Cortex of kidney (tissue), 1 donor: Measurements from ENCODE around the gene MFSD12.

Experiments used
- DNase-seq: peaks from one replicate; lab custom pipeline; 2025; lab: John Stamatoyannopoulos, UW

The MFSD12 gene

GRCh38 chr19:3557461-3558248 is at the start of gene MFSD12:
Gene MFSD12 (minus strand): TSS chr19:3557586. CDS start chr19:3557403, 183 bp downstream.
- no peak for DNase-seq

DNA sequence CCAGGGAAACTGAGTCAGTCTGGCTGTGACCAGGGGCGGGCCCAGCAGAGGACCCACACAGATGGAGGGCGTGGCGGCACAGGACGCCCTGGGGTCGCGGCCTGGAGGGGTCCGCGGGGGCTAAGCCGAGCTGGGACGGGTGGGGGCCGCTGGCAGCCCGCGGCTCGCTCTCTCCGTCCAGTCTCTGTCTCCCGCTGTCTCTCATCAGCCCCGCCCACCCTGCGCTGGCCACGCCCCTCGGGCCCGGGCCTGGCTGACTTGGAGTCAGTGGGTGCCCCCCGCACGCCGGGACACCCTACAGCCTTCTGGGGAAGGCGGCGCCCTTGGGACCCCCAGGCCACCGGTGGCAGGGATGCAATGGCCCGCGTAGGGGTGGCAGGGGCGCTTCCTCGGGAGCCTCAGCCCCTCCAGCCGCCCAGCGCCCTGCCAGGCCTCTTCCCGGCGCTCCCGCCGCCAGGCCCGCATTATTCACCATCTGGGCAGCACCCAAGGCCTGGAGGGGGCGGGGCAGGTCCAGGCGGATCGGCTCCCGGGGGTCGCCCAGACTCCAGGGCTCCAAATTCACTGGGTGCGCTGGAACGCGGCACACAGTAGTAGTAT is 49.4 kb upstream of the MFSD12 start, which contains the start of gene TBXA2R:
Gene TBXA2R (minus strand): TSS at position 186 of the 600 bp plus-strand sequence. CDS start 6,241 bp downstream, outside the sequence.
- DNase-seq, result no peak

DNA sequence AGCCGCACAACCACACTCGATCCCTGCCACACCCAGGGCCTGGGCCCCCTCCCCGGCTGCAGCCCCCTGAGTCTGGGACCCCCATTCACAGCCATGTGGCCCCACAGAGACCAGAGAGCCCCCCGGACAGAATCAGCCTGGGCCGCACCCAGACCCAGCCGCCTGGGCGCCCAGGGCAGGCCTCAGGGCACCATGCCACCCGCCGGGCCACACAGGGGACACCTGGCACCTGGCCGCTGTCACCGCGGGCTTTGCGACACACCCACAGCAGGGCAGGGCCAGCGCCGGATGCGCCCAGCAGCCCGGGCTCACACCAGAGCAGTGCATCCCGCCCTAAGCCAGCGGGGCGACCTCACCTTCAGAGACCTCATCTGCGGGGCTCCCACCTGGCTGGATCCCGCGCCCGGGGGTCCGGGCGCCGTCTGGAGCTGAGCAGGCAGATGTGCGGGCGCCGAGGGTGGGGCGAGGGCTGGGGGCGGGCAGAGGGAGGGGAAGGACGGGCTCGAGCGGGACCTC is 48.8 kb upstream of the MFSD12 start:
- DNase-seq, result no peak

DNA sequence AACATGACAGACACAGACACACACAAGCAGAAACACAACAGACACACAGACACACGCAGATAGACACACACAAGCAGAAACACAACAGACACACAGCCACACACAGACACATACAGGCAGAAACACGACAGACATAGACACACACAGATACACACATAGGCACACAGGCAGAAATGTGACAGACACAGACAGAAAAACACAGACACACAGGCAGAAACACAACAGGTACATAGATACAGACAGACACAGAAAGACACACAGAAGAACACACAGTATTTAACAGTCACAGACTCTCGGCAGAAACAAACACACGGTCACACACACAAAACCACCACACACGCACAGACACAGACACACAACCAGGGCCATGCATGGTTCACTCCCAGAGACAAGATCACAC is 48.4 kb upstream of the MFSD12 start:
- no peak for DNase-seq

DNA sequence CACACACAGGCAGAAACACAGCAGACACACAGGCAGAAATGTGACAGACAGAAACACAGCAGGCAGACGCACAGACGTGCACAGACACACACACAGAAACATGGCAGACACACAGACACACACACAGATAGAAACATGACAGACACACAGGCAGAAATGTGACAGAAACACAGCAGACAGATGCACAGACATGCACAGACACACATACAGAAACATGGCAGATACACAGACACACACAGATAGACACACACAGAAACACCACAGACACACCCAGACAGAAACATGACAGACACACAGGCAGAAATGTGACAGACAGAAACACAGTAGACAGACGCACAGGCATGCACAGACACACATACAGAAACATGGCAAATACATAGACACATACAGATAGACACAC is 48.0 kb upstream of the MFSD12 start:
- no peak for DNase-seq

GRCh38 chr19:3604987-3605343 is 47.6 kb upstream of the MFSD12 start:
- DNase-seq, result no peak

DNA sequence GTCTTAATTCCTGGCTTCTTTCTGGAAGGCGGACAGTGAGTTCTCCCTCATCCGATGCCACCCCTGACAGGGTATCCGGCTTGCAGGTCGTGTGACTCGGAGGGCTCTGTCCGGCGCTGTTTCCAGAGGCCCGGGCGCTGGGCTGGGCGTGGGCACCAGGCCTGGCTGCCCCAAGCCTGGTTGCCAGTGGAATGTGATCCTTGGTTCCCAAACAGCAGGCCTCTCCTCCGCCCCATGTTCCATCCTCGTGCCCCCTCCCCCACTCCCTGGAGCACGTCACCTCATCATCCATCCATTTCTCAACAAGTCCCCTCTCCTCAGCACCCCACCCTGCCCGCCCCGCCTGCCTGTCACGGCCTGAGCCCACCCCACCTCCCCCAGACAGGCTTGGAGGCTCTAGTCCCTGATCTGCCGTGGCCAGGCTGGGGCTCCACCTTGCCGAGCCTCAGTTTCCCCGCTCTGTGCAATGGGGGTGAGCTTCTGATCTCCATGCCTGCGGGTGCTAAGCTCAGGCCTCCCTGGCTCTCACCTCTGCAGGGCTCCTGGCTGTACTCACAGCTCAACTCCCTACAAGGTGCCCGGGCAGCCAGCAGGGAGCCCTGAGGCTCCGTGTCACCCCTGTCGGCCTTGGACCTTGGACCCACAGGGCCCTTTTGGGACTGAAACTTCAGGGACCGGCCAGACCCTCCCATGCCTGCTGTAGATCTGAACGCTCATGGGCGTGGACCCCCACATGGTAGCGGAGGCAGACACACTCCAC is 47.0 kb upstream of the MFSD12 start:
- DNase-seq, result no peak

DNA sequence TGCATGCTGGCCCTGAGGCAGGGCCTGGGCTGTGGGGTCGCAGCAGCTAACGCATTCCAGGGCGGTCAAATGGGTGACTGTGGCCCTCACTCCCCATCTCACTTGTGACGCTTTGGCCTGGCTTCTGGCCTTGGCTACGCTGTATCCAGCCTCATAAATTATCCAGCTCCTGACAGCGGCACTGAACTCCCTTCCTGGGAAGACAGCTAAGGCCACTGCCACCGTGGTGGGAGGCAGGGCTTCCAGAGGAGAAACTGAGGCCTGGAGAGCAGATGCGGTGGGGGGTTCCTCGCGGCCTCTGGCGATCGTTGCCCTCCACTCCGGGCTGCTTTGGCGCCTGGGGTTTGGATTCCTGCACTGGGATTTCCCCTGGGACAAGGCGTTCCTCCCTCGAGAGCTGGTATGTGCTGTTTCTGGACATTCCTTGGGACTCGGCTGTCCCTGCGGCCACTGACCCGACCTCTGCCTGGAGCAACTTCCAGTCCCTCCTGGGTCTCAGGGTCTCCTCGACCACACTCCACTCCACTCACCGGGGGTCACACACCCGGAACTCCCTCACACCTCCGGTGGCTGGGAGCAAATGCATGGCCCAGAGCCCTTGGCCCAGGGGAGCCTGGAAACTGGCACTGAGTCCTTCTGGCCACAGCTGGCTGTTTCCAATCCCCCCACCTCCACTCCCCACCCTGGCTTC is 45.9 kb upstream of the MFSD12 start:
- no peak for DNase-seq

DNA sequence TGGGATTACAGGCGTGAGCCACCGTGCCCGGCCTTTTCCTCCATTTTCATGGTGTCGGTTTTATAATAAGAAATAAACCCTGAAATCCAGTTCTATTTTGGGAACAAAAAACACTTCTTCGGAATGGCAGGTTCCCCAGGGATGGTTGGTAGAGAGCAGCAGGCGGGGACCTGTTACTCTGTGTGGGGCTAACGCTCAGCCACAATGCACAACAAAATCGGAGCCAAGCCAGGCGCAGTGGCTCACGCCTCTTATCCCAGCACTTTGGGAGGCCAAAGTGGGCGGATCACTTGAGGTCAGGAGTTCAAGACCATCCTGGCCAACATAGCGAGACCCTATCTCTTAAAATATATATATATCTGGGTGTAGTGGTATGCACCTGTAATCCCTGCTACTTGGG is 43.6 kb upstream of the MFSD12 start:
- DNase-seq, result no peak

- no peak for DNase-seq
Measured at GRCh38 chr19:3599776-3600187, 42.4 kb upstream of the MFSD12 start.

GRCh38 chr19:3595521-3596061 is 38.2 kb upstream of the MFSD12 start:
- DNase-seq, result no peak

DNA sequence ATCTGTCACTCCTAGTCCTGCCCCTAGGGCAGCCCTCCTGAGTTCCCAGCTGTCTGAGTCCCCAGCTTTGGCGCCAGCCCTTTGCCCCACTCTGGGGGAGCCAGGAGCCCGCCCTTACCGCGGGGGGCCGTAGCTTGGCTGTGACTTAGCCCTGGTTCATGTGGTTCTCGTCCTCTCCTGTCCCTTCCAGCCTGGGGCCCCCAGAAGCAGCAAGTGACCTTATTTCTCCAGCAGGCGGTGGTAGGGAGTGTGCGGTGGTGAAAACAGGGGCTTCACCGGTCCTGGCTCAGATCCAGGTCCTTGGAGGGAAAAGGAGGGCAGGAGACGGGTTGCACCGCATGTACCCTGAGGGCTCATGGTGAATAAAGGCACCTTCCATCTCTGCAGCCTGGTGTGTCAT is 35.8 kb upstream of the MFSD12 start:
- no peak for DNase-seq

DNA sequence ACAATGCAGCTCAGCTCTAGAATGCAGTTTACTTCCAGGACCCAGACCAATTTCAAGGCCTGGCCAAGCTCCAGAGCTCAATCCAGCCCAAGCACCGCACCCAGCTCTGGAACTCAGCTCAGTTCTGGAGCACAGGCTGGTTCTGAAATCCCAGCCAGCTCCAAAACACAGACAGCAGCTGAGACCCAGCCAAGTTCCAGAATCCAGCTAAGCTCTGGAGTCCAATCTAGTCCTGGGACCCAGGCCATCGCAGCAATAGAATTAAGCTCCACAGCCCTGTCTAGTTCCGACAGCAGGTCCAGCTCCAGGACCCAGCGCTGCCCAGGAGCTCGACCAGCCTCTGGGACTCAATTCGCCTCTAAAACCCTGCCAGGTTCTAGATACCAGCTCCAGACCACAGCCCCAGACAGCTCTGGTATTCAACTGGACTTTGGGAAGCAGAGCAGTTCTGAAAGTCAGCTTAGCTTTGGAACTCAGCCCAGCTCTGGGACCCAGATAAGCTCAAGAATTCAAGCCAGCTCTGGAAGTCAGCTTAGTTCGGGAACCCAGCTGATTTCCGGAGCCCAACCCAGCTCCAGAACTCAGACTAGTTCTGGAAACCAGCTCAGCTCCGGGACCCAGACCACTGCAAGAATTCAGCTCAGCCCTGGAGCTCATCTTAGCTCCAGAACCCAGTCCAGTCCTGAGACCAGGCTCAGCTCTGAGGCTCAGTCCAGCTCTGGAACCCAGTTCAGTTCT is 34.7 kb upstream of the MFSD12 start:
- no peak for DNase-seq

- no peak for DNase-seq
Measured at GRCh38 chr19:3590991-3591659, 33.7 kb upstream of the MFSD12 start.

GRCh38 chr19:3589949-3590348 is 32.6 kb upstream of the MFSD12 start:
- DNase-seq, result no peak

DNA sequence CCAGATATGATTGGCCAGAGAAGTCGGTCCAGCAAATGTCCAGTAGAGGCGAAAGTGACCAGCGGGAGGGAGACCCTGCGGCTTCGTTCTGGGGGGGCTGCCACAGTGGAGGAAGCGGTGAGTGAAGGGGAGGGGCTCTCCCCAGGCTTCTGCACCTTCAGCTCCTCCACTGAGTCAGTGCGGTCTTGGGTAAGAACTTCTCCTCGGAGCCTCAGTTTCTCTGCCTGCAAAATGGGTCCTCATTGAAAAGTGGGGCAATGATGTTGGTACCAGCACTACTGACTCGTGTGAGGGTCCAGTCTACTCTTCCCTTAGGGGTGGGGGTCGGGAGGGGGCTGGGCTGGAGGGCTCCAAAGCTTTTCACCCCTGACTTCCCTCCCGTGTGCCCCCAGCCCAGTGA is 32.1 kb upstream of the MFSD12 start:
- DNase-seq, result no peak

GRCh38 chr19:3586707-3587346 is 29.4 kb upstream of the MFSD12 start:
- DNase-seq, result no peak

GRCh38 chr19:3586127-3586626 is 28.8 kb upstream of the MFSD12 start:
- no peak for DNase-seq

GRCh38 chr19:3585301-3586126 is 28.1 kb upstream of the MFSD12 start, which contains the start of gene GIPC3:
Gene GIPC3 (plus strand): TSS chr19:3585478. CDS start chr19:3585598, 120 bp downstream.
- DNase-seq, result no peak
